Measurements from ENCODE around the gene SMPD3. TPM values are rescaled to one million over a fixed set of nuclear protein-coding genes. Genes with fewer than 3 reads are reported as not detected.

SMPD3 gene
- total and polyA plus RNA-seq, 2 of the 4 experiments (the other 2 are of a cell fraction) = not detected

DNA sequence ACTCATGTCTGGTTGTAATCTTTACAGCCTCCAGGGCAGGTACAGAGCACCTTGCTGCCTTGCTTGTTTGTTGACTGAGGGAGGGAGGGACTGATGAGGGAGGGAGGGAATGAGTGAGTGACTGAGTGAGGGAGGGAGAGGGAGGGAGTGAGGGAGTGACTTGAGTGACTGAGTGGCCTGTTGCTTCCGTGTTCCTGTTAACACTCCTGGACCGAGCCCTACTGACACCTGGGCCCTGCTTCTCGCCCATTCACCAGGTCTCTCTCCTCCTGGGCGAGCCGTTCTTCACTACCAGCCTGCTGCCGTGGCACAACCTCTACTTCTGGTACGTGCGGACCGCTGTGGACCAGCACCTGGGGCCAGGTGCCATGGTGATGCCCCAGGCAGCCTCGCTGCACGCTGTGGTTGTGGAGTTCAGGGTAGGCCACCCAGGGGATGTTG, 96.3 kb downstream of the SMPD3 start:
- no peaks in the 10 kb centered on the region; the same call in 1 of the 2 replicates for H4K20me1 ChIP-seq (ENCODE audit: insufficient read depth, low read length)
- in situ Hi-C loops (cut with MboI; ENCODE audit: low sequenced_read_pairs) = no loop called here
- no peak overlapping the region for H2AK5ac ChIP-seq (ENCODE audit: low read depth, low read length)
- H4K8ac ChIP-seq (ENCODE audit: low read depth in 2 of 2, low read length in 2 of 2) = no peak overlapping the region
- dilution Hi-C loops (cut with HindIII; ENCODE audit: low sequenced_read_pairs, unreplicated experiment) = no loop called here
- H3K27me3 ChIP-seq (ENCODE audit: control insufficient read depth, insufficient read depth, low read length) = no peaks in the 10 kb centered on the region
- no peak for DNase-seq
- no peak overlapping the region for H2BK15ac ChIP-seq (ENCODE audit: low read depth, low read length)
- no peak overlapping the region for H4K91ac ChIP-seq (ENCODE audit: insufficient read depth, low read depth, low read length)
- H3K27ac ChIP-seq (ENCODE audit: insufficient read depth, low read length) = no peak overlapping the region
- no peak overlapping the region for H3K4me3 ChIP-seq (ENCODE audit: insufficient read depth, low read depth, low read length)
- no peak overlapping the region for H4K5ac ChIP-seq (ENCODE audit: low read depth, low read length)
- intact Hi-C loops (cut with micrococcal nuclease) = no loop called here
- ChIA-PET POLR2A (ENCODE audit: unreplicated experiment) (no interaction called here), CTCF (no interaction called here)
- peaks cover 81% of the 10 kb centered on the region for H3K36me3 ChIP-seq (ENCODE audit: control insufficient read depth, insufficient read depth, low read length)
- no peak overlapping the region for H2AFZ ChIP-seq (replicated peaks; ENCODE audit: low read length, poor library complexity)
- H2AK9ac ChIP-seq (replicated peaks; ENCODE audit: low read depth, low read length, poor library complexity) = no peak overlapping the region
- H3K9me3 ChIP-seq (ENCODE audit: control insufficient read depth, insufficient read depth, low read length) = no peaks in the 10 kb centered on the region
- no peaks in the 10 kb centered on the region for H3K9me1 ChIP-seq (ENCODE audit: insufficient read depth, low read length)
- no peak overlapping the region for H2BK5ac ChIP-seq (ENCODE audit: low read depth, low read length, poor library complexity, severe bottlenecking)
- no peak overlapping the region for H3K14ac ChIP-seq (replicated peaks; ENCODE audit: low read depth, low read length)
- no TSS peak for BruUV-seq (replicated peaks)
- no peak overlapping the region for H3K18ac ChIP-seq (ENCODE audit: low read depth, low read length)
- no peak overlapping the region for H3K23ac ChIP-seq (ENCODE audit: low read depth, low read length)
- no peak overlapping the region for H2BK120ac ChIP-seq (ENCODE audit: low read depth, low read length)
- H3K4ac ChIP-seq (ENCODE audit: low read depth, low read length) = no peak overlapping the region
- no peak overlapping the region for H3K4me2 ChIP-seq (ENCODE audit: low read depth, low read length)
- H3K56ac ChIP-seq (ENCODE audit: extremely low read depth, insufficient read depth, low read length) = no peak overlapping the region
- H3K9ac ChIP-seq (ENCODE audit: low read depth, low read length) = no peak overlapping the region
- 87% methylated on average over 5 of the region's 11 CpGs; no CpG with 5 or more reads in 1 of the 2 experiments for WGBS, 2 experiments (ENCODE audit: extremely low coverage in 2 of 2, insufficient read length in 1 of 2)
- no peak for TF ChIP-seq RCOR1 (IDR thresholded peaks at IDR 0.05; ENCODE audit: insufficient replicate concordance, low read length)
- TF ChIP-seq FOS (IDR thresholded peaks at IDR 0.05; ENCODE audit: low read depth, low read length) = no peak
- H3K4me1 ChIP-seq (ENCODE audit: control insufficient read depth, insufficient read depth, low read length) = no peaks in the 10 kb centered on the region
- no peaks in the 10 kb centered on the region; a peak in 1 of 4 replicates for H3K79me1 ChIP-seq (ENCODE audit: low read depth in 1 of 2, low read length in 2 of 2)
- H2BK20ac ChIP-seq (ENCODE audit: low read depth, low read length) = no peak overlapping the region
- no peak for ATAC-seq (ENCODE audit: low read depth)

Data from IMR-90 (cell line).